KOPT-K1 (cell line): ENCODE data around the gene NISCH.

Experiments used
- H3K27ac ChIP-seq: fragments of 200-600 bp; sonication (generic); 2 replicates; pipeline ENCODE4 v1.5.1; 2016; ENCODE audit warnings: antibody characterized with exemption, mild to moderate bottlenecking, low read depth, low read length; ENCODE audit not compliant: poor library complexity, severe bottlenecking
- H3K36me3 ChIP-seq: fragments of 200-600 bp; sonication (generic); 2 replicates; pipeline ENCODE4 v1.5.1; 2017; ENCODE audit warnings: antibody characterized with exemption, mild to moderate bottlenecking, low read length, moderate library complexity; ENCODE audit not compliant: insufficient read depth
- H3K9me3 ChIP-seq: fragments of 200-600 bp; sonication (generic); 2 replicates; pipeline ENCODE4 v1.5.1; 2017; ENCODE audit warnings: antibody characterized with exemption, low read length, mild to moderate bottlenecking; ENCODE audit not compliant: insufficient read depth, poor library complexity, severe bottlenecking

The NISCH gene

DNA sequence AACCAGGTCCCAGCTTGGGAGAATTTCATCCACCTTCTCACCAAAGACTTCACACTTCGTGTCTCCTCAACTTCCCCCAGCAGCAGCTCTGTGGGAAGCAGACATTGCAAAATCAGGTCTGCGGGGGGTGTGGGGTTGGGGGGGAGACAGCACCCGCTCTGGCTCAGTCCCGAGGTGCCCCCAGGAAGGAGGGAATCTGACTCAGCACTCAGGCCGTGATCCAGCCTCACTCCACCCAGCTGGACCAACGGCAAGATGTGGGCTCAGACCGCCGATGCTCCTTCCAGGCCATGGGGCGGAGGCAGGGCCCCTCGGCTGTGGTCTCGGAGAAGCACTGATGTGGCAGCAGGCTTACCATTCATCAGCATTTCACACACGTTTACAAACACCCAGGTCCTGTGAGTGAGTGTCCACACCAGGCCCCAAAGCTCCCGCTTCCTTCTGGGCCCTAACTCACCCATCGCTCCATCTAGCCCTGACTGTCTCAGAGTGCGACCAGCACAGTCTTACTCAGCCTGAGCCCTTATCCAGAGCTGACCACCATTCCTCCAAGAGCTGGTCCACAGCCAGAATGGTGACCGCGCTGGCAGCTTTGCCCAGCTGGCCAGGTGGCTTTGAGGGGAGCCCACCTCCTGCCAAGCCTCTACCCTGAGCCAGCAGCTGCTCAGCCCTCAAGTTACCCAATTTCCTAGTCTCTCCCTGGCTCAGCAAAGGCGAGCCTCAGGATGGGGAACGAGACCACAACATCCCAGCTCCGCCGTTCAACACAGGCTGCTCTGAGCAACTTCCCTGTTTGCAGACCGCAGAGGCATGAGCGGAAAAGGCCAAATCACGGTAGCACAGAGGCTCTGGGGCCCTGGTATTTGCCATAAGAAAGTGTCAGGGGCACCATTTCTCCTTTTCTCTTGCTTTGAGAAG lies 43.0 kb downstream of the NISCH start:
- Histone ChIP-seq H3K9me3 (no peaks in the 10 kb centered on the region), H3K27ac (no peak overlapping the region), H3K36me3 (peaks cover 3% of the 10 kb centered on the region; the same call in 1 of the 2 replicates)

DNA sequence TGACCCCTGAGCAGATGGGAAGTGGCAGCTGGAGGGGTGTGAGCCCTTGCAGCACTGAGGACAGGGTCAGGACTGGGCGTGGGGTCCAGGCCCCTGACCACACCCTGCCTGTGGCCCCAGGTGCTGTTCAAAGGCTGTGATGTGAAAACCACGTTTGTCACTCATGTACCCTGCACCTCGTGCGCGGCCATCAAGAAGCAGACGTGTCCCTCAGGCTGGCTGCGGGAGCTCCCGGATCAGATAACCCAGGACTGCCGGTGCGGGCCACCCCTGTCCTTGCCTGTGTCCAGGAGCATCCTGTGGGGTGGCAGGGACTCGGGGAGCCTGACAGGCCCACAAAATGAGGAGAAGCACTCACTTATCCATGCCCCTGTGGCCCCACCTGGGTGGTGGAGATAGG lies 45.6 kb downstream of the NISCH start:
- Histone ChIP-seq H3K36me3 (no peaks in the 10 kb centered on the region), H3K27ac (no peak overlapping the region), H3K9me3 (no peaks in the 10 kb centered on the region)

DNA sequence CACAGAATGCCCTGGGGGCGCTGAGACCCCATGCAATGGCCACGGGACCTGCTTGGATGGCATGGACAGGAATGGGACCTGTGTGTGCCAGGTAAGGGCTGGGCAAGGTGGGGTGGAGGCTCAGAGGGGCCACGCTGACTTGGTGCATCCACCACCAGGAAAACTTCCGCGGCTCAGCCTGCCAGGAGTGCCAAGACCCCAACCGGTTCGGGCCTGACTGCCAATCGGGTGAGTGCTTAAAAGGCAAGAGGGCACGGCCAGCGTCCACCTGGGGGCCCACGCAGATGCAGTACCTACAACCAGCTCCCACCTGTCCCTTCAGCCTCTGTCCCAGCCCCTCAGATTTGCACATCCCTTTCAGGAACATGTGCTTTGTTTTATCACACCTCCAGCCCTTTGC lies 46.6 kb downstream of the NISCH start:
- Histone ChIP-seq H3K27ac (no peak overlapping the region), H3K36me3 (no peaks in the 10 kb centered on the region), H3K9me3 (no peaks in the 10 kb centered on the region)

DNA sequence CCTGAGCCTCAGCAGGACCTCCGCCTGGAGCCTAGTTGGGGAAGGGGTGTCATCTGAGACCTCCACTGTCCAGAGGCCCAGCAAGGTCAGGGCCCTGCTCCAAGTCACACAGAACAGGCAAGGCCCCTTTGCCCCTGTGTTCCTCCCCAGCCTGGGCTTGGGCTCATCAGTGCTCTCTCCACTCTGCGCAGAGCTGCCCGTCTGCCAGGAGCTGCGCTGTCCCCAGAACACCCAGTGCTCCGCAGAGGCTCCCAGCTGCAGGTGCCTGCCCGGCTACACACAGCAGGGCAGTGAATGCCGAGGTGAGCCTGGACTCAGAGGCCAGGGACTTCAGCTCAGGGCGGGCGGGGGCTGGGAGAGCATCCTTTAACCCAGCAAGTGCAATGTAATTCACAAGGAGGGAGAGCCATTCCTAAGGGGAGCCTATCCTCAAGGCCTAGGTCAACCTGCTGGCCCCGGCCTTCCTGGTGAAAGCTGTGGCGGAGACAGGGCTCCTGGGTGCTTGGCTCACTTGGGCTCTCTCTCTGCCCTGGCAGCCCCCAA lies 47.5 kb downstream of the NISCH start:
- Histone ChIP-seq H3K36me3 (no peaks in the 10 kb centered on the region), H3K9me3 (no peaks in the 10 kb centered on the region), H3K27ac (no peak overlapping the region)

DNA sequence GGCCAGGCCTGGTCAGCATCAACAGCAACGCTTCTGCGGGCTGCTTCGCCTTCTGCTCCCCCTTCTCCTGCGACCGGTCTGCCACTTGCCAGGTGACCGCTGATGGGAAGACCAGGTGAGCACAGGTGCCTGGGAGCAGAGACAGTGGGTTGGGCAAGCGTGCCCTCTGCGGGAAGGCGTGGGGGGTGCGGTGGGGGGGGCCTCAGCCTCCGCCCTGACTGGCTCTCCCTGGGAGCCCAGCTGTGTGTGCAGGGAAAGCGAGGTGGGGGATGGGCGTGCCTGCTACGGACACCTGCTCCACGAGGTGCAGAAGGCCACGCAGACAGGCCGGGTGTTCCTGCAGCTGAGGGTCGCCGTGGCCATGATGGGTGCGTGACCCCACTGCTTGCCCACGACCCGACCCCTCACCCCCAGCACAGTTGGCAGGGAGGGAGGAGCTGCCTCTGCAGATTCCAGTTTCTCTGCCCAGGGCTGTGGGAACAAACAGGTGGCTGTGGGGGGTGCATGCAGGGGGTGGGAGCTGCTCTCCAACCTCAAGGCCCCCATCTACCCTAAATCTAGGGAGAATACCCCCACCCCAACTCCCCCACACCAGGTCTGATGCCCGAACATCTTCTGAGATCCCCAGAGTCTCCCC lies 48.5 kb downstream of the NISCH start:
- Histone ChIP-seq H3K9me3 (no peaks in the 10 kb centered on the region), H3K36me3 (no peaks in the 10 kb centered on the region), H3K27ac (no peak overlapping the region)

DNA sequence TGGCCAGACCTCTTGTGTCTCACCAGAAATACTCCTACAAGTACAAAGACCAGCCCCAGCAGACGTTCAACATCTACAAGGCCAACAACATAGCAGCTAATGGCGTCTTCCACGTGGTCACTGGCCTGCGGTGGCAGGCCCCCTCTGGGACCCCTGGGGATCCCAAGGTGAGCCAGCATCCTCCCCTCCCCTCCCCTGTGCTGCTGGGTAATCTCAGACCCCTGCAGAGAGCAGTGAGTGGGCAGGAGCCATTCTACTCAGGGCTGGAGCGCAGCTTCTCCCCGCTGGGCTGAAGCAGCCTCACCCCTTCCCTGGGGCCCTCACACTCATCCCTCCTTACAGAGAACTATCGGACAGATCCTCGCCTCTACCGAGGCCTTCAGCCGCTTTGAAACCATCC lies 49.6 kb downstream of the NISCH start:
- no peak overlapping the region for H3K27ac ChIP-seq
- H3K9me3 ChIP-seq = no peaks in the 10 kb centered on the region
- no peaks in the 10 kb centered on the region for H3K36me3 ChIP-seq

DNA sequence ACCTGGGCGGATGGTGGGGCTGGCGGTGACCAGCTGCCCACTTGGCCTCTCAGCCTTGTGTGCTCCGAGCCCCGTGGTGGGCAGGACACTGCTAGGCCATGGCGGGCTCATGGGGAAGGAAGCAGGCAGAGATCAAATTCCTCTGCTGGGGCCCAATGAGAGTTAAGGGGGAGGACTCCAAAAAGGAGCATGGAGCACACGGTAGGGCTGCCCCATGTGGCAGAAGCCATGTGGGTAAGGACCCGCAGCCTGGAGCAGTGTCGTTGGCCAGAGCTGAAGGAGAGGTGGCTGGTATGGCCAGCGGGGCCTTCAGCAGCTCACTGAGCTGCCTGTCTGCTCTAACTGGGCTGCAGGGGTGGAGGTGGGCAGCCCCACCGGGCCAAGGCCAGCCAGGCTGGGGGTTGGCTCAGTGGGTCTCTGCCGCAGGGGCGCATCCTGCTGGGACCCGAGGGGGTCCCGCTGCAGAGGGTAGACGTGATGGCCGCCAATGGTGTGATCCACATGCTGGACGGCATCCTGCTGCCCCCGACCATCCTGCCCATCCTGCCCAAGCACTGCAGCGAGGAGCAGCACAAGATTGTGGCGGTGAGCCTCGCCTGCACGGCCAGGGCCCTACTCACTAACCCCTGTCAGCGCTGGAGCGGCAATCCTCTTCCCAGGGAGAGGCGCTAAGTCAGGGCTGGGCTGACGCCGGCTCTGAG lies 51.0 kb downstream of the NISCH start:
- no peaks in the 10 kb centered on the region for H3K36me3 ChIP-seq
- H3K9me3 ChIP-seq = no peaks in the 10 kb centered on the region
- no peak overlapping the region for H3K27ac ChIP-seq

DNA sequence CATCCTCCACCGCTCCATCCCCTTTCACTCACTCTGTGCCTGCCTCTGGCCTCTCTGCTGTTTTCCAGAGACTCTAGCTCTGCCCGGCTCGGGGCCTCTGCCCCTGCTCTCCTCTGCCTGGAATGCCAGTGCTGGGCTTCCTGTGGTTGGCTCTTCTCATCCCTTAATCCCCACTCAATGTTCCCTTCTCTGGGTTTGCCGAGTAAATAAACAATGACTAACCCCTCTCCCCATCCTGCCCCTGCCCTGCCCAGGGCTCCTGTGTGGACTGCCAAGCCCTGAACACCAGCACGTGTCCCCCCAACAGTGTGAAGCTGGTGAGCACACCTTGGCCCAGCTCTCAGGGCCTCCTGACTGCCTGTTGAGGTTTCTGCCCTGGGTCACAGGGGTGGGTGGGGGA lies 52.0 kb downstream of the NISCH start:
- H3K36me3 ChIP-seq = no peaks in the 10 kb centered on the region
- no peak overlapping the region for H3K27ac ChIP-seq
- H3K9me3 ChIP-seq = no peaks in the 10 kb centered on the region

DNA sequence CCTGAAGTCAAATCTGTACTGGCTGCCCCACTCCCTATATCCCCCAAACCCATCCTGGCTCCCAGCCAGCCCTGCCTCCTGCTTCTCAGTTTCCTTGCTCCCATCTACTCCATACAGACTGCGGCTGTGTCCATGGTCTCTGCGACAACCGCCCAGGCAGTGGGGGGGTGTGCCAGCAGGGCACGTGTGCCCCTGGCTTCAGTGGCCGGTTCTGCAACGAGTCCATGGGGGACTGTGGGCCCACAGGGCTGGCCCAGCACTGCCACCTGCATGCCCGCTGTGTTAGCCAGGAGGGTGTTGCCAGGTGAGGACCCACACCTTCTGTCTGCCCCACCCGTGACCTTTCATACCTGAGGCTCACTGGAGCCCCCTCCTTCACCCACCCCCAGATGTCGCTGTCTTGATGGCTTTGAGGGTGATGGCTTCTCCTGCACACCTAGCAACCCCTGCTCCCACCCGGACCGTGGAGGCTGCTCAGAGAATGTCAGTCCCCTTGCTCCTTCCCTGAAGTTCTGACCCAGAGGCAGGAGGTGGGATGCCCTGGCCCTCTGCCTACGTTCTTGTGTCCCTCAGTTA lies 54.4 kb downstream of the NISCH start:
- no peaks in the 10 kb centered on the region for H3K9me3 ChIP-seq
- H3K27ac ChIP-seq = no peak overlapping the region
- H3K36me3 ChIP-seq = no peaks in the 10 kb centered on the region

DNA sequence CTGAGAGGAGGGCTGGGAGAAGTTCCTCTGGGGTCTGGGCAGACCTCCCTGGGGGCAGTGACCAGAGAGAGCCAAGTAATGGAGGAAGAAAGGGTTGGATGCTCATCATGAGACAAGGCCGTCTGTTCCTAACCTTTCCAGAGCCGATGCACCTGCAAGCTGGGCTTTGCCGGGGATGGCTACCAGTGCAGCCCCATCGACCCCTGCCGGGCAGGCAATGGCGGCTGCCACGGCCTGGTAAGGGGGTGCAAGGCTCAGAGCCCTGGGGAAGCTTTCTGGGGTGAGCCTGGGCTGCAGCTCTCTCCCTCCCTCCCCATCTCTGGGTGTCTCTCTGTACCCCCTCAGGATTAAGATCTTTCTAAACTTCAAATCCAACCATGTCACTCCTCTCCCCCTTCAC lies 56.1 kb downstream of the NISCH start:
- no peaks in the 10 kb centered on the region for H3K9me3 ChIP-seq
- H3K27ac ChIP-seq = no peak overlapping the region
- H3K36me3 ChIP-seq = no peaks in the 10 kb centered on the region

DNA sequence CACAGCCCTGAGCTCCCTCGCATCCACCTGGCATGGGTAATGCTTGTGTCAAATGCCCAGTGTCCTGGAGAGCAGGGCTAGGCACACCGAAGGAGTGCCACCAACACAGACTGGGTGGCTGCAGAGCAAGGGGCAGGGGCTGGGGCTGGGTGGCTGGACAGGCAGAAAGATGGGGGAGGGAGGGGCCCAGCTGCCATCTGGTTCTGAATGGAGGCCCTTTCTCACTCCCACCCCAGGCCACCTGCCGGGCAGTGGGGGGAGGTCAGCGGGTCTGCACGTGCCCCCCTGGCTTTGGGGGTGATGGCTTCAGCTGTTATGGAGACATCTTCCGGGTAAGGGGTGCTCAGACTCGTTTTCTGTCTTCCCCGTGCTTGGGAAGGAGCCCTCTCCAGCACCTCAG lies 56.7 kb downstream of the NISCH start:
- Histone ChIP-seq H3K27ac (no peak overlapping the region), H3K9me3 (no peaks in the 10 kb centered on the region)

DNA sequence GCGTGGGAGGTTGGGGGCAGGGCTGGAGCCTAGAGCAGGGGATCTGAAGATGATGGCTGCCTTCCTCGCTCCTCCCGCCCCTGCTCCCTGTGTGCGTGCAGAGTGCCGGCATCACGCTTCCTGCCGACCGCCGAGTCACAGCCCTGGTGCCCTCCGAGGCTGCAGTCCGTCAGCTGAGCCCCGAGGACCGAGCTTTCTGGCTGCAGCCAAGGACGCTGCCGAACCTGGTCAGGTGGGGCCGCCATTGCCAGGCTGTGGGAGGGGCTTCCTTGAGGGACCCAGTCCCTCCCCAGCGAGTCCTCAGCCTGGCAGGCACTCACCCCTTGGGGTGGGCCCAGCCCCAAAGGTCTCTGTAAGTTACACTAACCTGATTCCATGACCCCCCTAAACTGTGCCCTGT lies 57.3 kb downstream of the NISCH start:
- no peak overlapping the region for H3K27ac ChIP-seq

More for the DNA sequence above, 56.7 kb downstream of the NISCH start:
- no peaks in the 10 kb centered on the region for H3K36me3 ChIP-seq

DNA sequence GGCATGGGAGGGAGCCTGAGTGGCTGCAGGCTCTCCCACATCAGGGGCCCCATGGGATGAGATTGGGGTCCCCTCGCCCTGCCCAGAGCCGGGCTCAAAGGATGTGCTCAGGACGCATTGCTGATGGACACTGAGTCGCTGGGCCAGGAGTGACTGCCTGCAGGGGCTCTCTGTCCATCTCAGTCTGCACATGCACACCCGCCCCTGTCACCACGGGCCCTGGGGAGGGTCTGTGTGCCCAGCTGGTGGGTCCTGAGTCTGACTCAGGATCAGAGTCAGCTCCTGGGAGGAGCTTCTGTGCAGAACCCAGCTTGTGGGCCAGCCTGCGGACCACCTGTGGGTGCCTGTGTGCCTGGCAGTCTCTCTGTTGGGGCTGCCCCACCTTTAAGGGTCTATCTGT lies 57.9 kb downstream of the NISCH start:
- no peaks in the 10 kb centered on the region for H3K36me3 ChIP-seq
- no peaks in the 10 kb centered on the region for H3K9me3 ChIP-seq
- H3K27ac ChIP-seq = no peak overlapping the region

More for the DNA sequence above, 57.3 kb downstream of the NISCH start:
- no peaks in the 10 kb centered on the region for H3K36me3 ChIP-seq
- H3K9me3 ChIP-seq = no peaks in the 10 kb centered on the region

DNA sequence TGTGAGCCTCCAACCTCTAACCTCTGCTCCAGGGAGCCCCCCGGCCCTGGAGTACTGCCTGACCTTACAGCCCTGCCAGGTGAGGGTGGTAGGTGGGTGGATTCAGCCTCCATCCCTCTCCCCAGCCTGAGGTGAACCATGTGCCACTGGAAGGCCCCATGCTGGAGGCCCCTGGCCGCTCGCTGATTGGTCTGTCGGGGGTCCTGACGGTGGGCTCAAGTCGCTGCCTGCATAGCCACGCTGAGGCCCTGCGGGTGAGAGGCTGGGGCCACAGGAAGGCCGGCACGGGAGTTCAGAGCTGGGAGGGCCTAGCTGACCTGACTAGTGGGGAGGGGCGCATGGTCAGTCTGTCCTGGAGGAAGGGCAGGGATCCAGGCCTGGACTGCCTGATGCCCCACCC lies 59.2 kb downstream of the NISCH start:
- Histone ChIP-seq H3K27ac (no peak overlapping the region), H3K9me3 (no peaks in the 10 kb centered on the region)

DNA sequence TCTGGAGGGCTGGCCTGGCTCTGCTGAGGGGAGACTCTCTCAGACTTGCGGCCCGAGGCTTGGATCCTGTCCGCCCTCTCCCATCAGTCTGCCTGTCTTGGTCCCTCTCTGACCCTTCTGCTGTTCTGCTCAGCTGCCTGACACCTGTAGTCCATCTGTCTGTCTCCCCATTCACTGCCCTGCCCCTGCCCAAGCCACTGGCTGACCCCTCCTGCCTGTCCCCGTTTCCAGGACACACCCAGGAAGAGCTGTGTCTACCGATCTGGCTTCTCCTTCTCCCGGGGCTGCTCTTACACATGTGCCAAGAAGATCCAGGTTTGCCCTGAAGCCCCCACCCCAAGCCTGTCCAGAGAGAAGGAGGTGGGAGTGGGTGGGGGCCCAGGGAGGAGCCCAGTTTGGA lies 59.8 kb downstream of the NISCH start:
- no peaks in the 10 kb centered on the region for H3K36me3 ChIP-seq
- H3K27ac ChIP-seq = no peak overlapping the region
- H3K9me3 ChIP-seq = no peaks in the 10 kb centered on the region

More for the DNA sequence above, 59.2 kb downstream of the NISCH start:
- no peaks in the 10 kb centered on the region for H3K36me3 ChIP-seq
